NCI-H1436 treated with DMSO at 0.1 percent for 48 hours (cell line): ENCODE results near the gene RXRA.

ENCODE experiments used
- DNase-seq: peaks from one replicate; lab custom pipeline; 2025; lab: John Stamatoyannopoulos, UW

The RXRA gene

GRCh38 chr9:134419684-134420076, 93.4 kb downstream of the RXRA start:
- DNase-seq: no peak

- no peak for DNase-seq
Observed at GRCh38 chr9:134420281-134420845, 94.1 kb downstream of the RXRA start.

GRCh38 chr9:134420974-134421432, 94.7 kb downstream of the RXRA start:
- no peak for DNase-seq

- no peak for DNase-seq
Observed at GRCh38 chr9:134421888-134422287, 95.6 kb downstream of the RXRA start.

- no peak for DNase-seq
Observed at GRCh38 chr9:134422301-134423090, 96.2 kb downstream of the RXRA start.

- no peak for DNase-seq
Observed at GRCh38 chr9:134423166-134423565, 96.9 kb downstream of the RXRA start.

GRCh38 chr9:134423749-134424148, 97.5 kb downstream of the RXRA start:
- no peak for DNase-seq

GRCh38 chr9:134424818-134425217, 98.6 kb downstream of the RXRA start:
- no peak for DNase-seq

GRCh38 chr9:134425401-134425800, 99.1 kb downstream of the RXRA start:
- no peak for DNase-seq

- DNase-seq: no peak
Observed at GRCh38 chr9:134425812-134426211, 99.6 kb downstream of the RXRA start.

- no peak for DNase-seq
Observed at GRCh38 chr9:134426436-134426835, 100.2 kb downstream of the RXRA start.

GRCh38 chr9:134427153-134427782, 101.0 kb downstream of the RXRA start:
- DNase-seq: no peak

- DNase-seq: no peak
Observed at GRCh38 chr9:134428559-134428958, 102.3 kb downstream of the RXRA start.

GRCh38 chr9:134429007-134429406, 102.8 kb downstream of the RXRA start:
- DNase-seq: no peak

GRCh38 chr9:134429481-134429880, 103.2 kb downstream of the RXRA start:
- no peak for DNase-seq

GRCh38 chr9:134431095-134431494, 104.8 kb downstream of the RXRA start:
- DNase-seq: no peak

- no peak for DNase-seq
Observed at GRCh38 chr9:134431626-134432025, 105.4 kb downstream of the RXRA start.

- no peak for DNase-seq
Observed at GRCh38 chr9:134432471-134432870, 106.2 kb downstream of the RXRA start.

GRCh38 chr9:134433101-134433500, 106.8 kb downstream of the RXRA start:
- no peak for DNase-seq

GRCh38 chr9:134433909-134434882, 107.9 kb downstream of the RXRA start:
- DNase-seq: no peak

GRCh38 chr9:134434894-134435506, 108.7 kb downstream of the RXRA start:
- no peak for DNase-seq
